ENCODE data around the gene CMIP. TPM values are rescaled to one million over a fixed set of nuclear protein-coding genes. Genes with fewer than 3 reads are reported as not detected.
A peak's percentile ranks its signal among the peaks of the same experiment; 100 is the strongest.

The CMIP gene
- total RNA-seq, 2 donors from 2014 or later = 7.7 to 19.2 TPM

GRCh38 chr16:81442916-81443687 lies 1.5 kb upstream of the CMIP start:
- no peak overlapping the region for H3K4me3 ChIP-seq
- TF ChIP-seq CTCF (IDR thresholded peaks at IDR 0.05) = no peak
- H3K36me3 ChIP-seq = no peaks in the 10 kb centered on the region
- peaks cover 0 to 36% of the 10 kb centered on the region in 2 donors for H3K4me1 ChIP-seq
- H3K27ac ChIP-seq = peak overlapping the region; percentile 52 to 80
- no peaks in the 10 kb centered on the region for H3K27me3 ChIP-seq
- no peaks in the 10 kb centered on the region for H3K9me3 ChIP-seq
- DNase-seq (ENCODE audit: low spot score) = no peak

GRCh38 chr16:81443688-81444447 lies 740 bp upstream of the CMIP start:
- DNase-seq (ENCODE audit: low spot score) = no peak
- Histone ChIP-seq H3K27ac (peak overlapping the region; percentile 52 to 80), H3K4me1 (peaks cover 0 to 44% of the 10 kb centered on the region in 2 donors), H3K36me3 (no peaks in the 10 kb centered on the region), H3K27me3 (no peaks in the 10 kb centered on the region), H3K4me3 (peak overlapping the region; percentile 49 to 84), H3K9me3 (no peaks in the 10 kb centered on the region)
- no peak for TF ChIP-seq CTCF (IDR thresholded peaks at IDR 0.05)

- H3K4me1 ChIP-seq = peaks cover 0 to 45% of the 10 kb centered on the region in 2 donors
These were observed 744 bp downstream of the CMIP start for GRCh38 chr16:81445143-81445961.

GRCh38 chr16:81445966-81446906 lies 1.6 kb downstream of the CMIP start:
- H3K27me3 ChIP-seq = no peaks in the 10 kb centered on the region
- no peaks in the 10 kb centered on the region for H3K36me3 ChIP-seq
- peak overlapping the region; percentile 72 to 85 for H3K27ac ChIP-seq
- no peak for DNase-seq (ENCODE audit: low spot score)
- no peak for TF ChIP-seq CTCF (IDR thresholded peaks at IDR 0.05)
- H3K9me3 ChIP-seq = no peaks in the 10 kb centered on the region
- peak overlapping the region; percentile 68 to 84 for H3K4me3 ChIP-seq
- peaks cover 0 to 45% of the 10 kb centered on the region in 2 donors for H3K4me1 ChIP-seq

More at GRCh38 chr16:81445143-81445961, 744 bp downstream of the CMIP start:
- DNase-seq (ENCODE audit: low spot score) = no peak
- TF ChIP-seq CTCF (IDR thresholded peaks at IDR 0.05) = peak in 1 of 2 donors; percentile 47
- H3K27ac ChIP-seq = peak overlapping the region; percentile 72 to 85
- H3K9me3 ChIP-seq = no peaks in the 10 kb centered on the region
- peak overlapping the region; percentile 68 to 84 for H3K4me3 ChIP-seq
- H3K36me3 ChIP-seq = no peaks in the 10 kb centered on the region
- no peaks in the 10 kb centered on the region for H3K27me3 ChIP-seq

- Histone ChIP-seq H3K4me1 (peaks cover 0 to 52% of the 10 kb centered on the region in 2 donors), H3K9me3 (no peaks in the 10 kb centered on the region), H3K36me3 (no peaks in the 10 kb centered on the region), H3K27ac (peak overlapping the region; percentile 72 to 85), H3K4me3 (peak overlapping the region; percentile 68 to 84), H3K27me3 (no peaks in the 10 kb centered on the region)
- TF ChIP-seq CTCF (IDR thresholded peaks at IDR 0.05) = no peak
- DNase-seq (ENCODE audit: low spot score) = no peak
These were observed 2.3 kb downstream of the CMIP start for GRCh38 chr16:81446907-81447268.

Data from right atrium auricular region (tissue), 2 donors.